Keratinocyte (primary cell): ENCODE data around the gene HERC2. TPM values are rescaled to one million over a fixed set of nuclear protein-coding genes. Genes with fewer than 3 reads are reported as not detected.
A peak's percentile ranks its signal among the peaks of the same experiment; 100 is the strongest.
"Not testable (repeated sequence)": the region's sequence is repeated elsewhere in the genome, so short reads cannot be mapped to it uniquely, and the experiment has no call there.

Source experiments
- DNase-seq: peaks from one replicate; pipeline ENCODE4 v3.0.0-alpha.2; 2011; ENCODE audit warnings: low read depth, missing footprints, low spot score
- FAIRE-seq: peaks from 2 replicates; lab custom pipeline; 2011; peaks lifted over from hg19 to GRCh38; lab: Jason Lieb, UNC
- H2AFZ ChIP-seq: 2 replicates; pipeline ENCODE4 v1.6.0; 2012; ENCODE audit warnings: low read length, control low read depth, inconsistent platforms; ENCODE audit not compliant: control insufficient read depth
- H3K27ac ChIP-seq: 2 replicates; pipeline ENCODE4 v1.5.1; 2011; ENCODE audit warnings: low read length; ENCODE audit not compliant: control insufficient read depth, insufficient read depth
- H3K27me3 ChIP-seq: 3 replicates; pipeline ENCODE4 v1.6.0; 2011; ENCODE audit warnings: low read length; ENCODE audit not compliant: control insufficient read depth, insufficient read depth; ENCODE audit errors: extremely low read depth
- H3K36me3 ChIP-seq, 2 experiments: 2 replicates in 1 of 2; 3 replicates in 1 of 2; pipeline ENCODE4 v1.5.1; 2011; ENCODE audit warnings: low read length in 2 of 2, mild to moderate bottlenecking in 1 of 2; ENCODE audit not compliant: control insufficient read depth in 2 of 2, insufficient read depth in 2 of 2; ENCODE audit errors: extremely low read depth in 1 of 2
- H3K4me1 ChIP-seq: 3 replicates; pipeline ENCODE4 v1.5.1; 2011; ENCODE audit warnings: low read length; ENCODE audit not compliant: control insufficient read depth, insufficient read depth; ENCODE audit errors: extremely low read depth
- H3K4me2 ChIP-seq: 3 replicates; pipeline ENCODE4 v1.6.0; 2011; ENCODE audit warnings: low read depth, low read length; ENCODE audit not compliant: control insufficient read depth, insufficient read depth; ENCODE audit errors: extremely low read depth
- H3K4me3 ChIP-seq, 3 experiments: fragments of 200-600 bp in 1 of 3; sonication (generic) in 1 of 3; 2 replicates in 2 of 3; 3 replicates in 1 of 3; pipeline ENCODE4 v1.5.1; 2011 to 2016; ENCODE audit warnings: low read length in 3 of 3, mild to moderate bottlenecking in 3 of 3, control low read depth in 2 of 3, inconsistent platforms in 1 of 3, low read depth in 1 of 3, mixed read lengths in 1 of 3, mixed run types in 1 of 3, moderate library complexity in 1 of 3; ENCODE audit not compliant: control insufficient read depth in 2 of 3, insufficient read depth in 2 of 3; ENCODE audit errors: extremely low read depth in 1 of 3
- H3K79me2 ChIP-seq: 2 replicates; pipeline ENCODE4 v1.6.0; 2012; ENCODE audit warnings: low read length; ENCODE audit not compliant: control insufficient read depth, insufficient read depth
- H3K9ac ChIP-seq: 3 replicates; pipeline ENCODE4 v1.6.0; 2011; ENCODE audit warnings: low read length; ENCODE audit not compliant: control insufficient read depth, insufficient read depth; ENCODE audit errors: extremely low read depth
- H3K9me1 ChIP-seq: 3 replicates; pipeline ENCODE4 v1.6.0; 2011; ENCODE audit warnings: low read length; ENCODE audit not compliant: control insufficient read depth, insufficient read depth; ENCODE audit errors: extremely low read depth
- H3K9me3 ChIP-seq: 2 replicates; pipeline ENCODE4 v1.5.1; 2012; ENCODE audit warnings: low read depth, low read length; ENCODE audit not compliant: control insufficient read depth
- H4K20me1 ChIP-seq: 3 replicates; pipeline ENCODE4 v1.6.0; 2011; ENCODE audit warnings: low read length; ENCODE audit not compliant: control insufficient read depth, insufficient read depth; ENCODE audit errors: extremely low read depth
- dilution Hi-C: fragments of 300-500 bp; cut with MboI; formaldehyde crosslinking; loops from one replicate; pipeline ENCODE4 v1.7.0; 2020; ENCODE audit warnings: low sequenced_read_pairs; ENCODE audit not compliant: extremely low pct_ligation_motif_present
- polyA minus RNA-seq, 3 experiments: library from RNA; depleted of rRNA, polyadenylated mRNA; stranded (reverse); fragments of >200 nt; gene quantifications; 1 replicate in 1 of 3; 2 replicates in 1 of 3; 3 replicates in 1 of 3; pipeline ENCODE4 v1.2.3, GENCODE V29; 2011
- polyA plus RNA-seq, 5 experiments: library from polyadenylated mRNA; depleted of rRNA in 3 of 5; stranded (reverse) in 3 of 5; stranded (forward) in 1 of 5; unstranded in 1 of 5; fragments of >200 nt; gene quantifications; 1 replicate in 1 of 5; 2 replicates in 3 of 5; 3 replicates in 1 of 5; pipeline versions ENCODE4 v1.2.1 to v1.2.3, GENCODE V29; 2011 to 2012; ENCODE audit warnings: missing spikeins in 2 of 5, low read depth in 1 of 5, low replicate concordance in 1 of 5

The HERC2 gene, protein sequence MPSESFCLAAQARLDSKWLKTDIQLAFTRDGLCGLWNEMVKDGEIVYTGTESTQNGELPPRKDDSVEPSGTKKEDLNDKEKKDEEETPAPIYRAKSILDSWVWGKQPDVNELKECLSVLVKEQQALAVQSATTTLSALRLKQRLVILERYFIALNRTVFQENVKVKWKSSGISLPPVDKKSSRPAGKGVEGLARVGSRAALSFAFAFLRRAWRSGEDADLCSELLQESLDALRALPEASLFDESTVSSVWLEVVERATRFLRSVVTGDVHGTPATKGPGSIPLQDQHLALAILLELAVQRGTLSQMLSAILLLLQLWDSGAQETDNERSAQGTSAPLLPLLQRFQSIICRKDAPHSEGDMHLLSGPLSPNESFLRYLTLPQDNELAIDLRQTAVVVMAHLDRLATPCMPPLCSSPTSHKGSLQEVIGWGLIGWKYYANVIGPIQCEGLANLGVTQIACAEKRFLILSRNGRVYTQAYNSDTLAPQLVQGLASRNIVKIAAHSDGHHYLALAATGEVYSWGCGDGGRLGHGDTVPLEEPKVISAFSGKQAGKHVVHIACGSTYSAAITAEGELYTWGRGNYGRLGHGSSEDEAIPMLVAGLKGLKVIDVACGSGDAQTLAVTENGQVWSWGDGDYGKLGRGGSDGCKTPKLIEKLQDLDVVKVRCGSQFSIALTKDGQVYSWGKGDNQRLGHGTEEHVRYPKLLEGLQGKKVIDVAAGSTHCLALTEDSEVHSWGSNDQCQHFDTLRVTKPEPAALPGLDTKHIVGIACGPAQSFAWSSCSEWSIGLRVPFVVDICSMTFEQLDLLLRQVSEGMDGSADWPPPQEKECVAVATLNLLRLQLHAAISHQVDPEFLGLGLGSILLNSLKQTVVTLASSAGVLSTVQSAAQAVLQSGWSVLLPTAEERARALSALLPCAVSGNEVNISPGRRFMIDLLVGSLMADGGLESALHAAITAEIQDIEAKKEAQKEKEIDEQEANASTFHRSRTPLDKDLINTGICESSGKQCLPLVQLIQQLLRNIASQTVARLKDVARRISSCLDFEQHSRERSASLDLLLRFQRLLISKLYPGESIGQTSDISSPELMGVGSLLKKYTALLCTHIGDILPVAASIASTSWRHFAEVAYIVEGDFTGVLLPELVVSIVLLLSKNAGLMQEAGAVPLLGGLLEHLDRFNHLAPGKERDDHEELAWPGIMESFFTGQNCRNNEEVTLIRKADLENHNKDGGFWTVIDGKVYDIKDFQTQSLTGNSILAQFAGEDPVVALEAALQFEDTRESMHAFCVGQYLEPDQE (N-terminal part only)
- polyA plus RNA-seq (12.4 to 16.2 TPM (median 14.9 TPM) in 3 replicates), polyA minus RNA-seq (33.5 to 87.8 TPM (median 54.1 TPM) in 3 replicates)
- polyA plus RNA-seq (2011; ENCODE audit: low read depth), result 48.9 TPM
- 9.5 and 14.0 TPM in 2 replicates for polyA plus RNA-seq (2011; cell fraction: cytosol; rRNA removed)
- polyA plus RNA-seq (2011; cell fraction: nucleus; rRNA removed), result 80.7 and 99.2 TPM in 2 replicates
- polyA plus RNA-seq (2012; ENCODE audit: low replicate concordance), result 18.9 and 24.6 TPM in 2 replicates
- 33.0 TPM for polyA minus RNA-seq (2011; cell fraction: cytosol; rRNA and poly(A)+ RNA removed)
- 105 and 136 TPM in 2 replicates for polyA minus RNA-seq (2011; cell fraction: nucleus; rRNA and poly(A)+ RNA removed)

DNA sequence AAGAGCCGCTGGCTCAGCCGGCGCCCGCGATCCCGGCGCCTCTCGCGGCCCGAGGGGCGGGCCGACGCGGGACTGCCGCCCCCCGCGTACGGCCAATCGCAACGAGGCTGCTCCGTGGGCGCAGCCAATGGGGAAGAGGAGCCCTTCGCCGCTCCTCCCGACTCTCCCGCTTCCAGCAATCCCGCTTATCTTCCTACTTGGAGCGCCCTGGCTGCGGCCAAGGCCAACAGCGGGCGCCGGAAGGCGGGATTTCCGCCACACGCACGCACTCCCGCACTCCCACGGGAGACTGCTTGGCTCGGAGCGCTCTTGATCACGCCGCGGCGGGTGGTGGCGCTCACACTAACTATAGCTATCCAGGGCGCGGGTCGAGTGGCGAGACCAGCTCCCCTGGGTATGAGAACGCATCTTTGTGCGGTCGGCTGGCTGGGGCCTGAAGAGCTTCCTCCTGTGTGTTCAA lies at the start of gene HERC2:
Gene HERC2, minus strand, starts transcription at position 51 of the 460 bp plus-strand sequence. CDS start 746 bp downstream, outside the sequence.
- H2AFZ ChIP-seq, H3K4me1 ChIP-seq, H3K36me3 ChIP-seq, H3K27me3 ChIP-seq, FAIRE-seq, H4K20me1 ChIP-seq, DNase-seq, H3K9me3 ChIP-seq, H3K9me1 ChIP-seq, dilution Hi-C loops, H3K27ac ChIP-seq, H3K9ac ChIP-seq: not testable (repeated sequence)
- H3K4me2 ChIP-seq, result peak within 1 kb of the TSS; percentile 22
- H3K79me2 ChIP-seq, result peaks cover 11% of the 10 kb centered on the region
- H3K4me3 ChIP-seq, result peak within 1 kb of the TSS in 1 of 3 experiments; percentile 31

DNA sequence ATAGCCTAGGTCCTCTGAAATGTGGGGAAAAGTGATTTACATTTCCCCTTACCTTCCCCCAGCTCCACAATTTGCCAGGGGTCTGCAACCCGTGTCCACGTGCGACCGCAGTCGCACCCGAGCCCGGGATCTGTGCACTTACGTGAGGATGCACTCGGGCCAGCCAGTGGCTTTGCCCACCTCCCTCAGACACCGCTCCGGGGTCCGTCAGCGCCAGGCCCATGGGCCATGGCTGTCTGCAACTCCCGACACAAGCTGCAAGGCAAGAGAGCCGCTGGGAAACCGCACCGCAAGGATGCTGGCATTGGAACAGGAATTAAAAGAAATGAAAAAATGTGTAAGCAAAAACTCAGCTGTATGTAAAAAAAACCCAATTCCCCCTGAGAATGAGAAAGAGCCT lies 43.5 kb upstream of the HERC2 start:
- H3K79me2 ChIP-seq, H4K20me1 ChIP-seq, H3K27ac ChIP-seq, H3K4me3 ChIP-seq, H3K9me1 ChIP-seq, FAIRE-seq, DNase-seq, H3K4me1 ChIP-seq, dilution Hi-C loops, H2AFZ ChIP-seq, H3K9ac ChIP-seq, H3K36me3 ChIP-seq, H3K27me3 ChIP-seq, H3K4me2 ChIP-seq, H3K9me3 ChIP-seq: not testable (repeated sequence)

DNA sequence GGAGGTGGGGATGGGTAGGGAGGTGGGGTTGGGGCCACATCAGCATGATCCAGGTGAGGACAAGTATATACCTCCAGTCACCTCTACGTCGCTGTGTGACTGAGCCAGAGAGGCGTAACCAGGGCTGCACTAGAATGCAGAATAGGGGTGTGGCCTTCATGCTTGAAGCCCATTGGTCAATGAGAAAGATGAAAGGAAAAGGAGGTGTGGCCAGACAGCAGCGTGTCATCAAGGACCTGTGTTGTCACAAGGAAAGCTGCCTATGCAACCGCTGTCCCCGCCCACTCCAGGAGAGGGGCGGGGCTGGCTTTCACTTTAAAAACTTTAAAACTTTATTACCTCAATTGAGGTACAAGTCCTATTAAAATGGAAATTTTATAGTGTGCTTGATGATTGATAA lies 36.0 kb upstream of the HERC2 start, which contains the start of gene GOLGA6L24:
Gene GOLGA6L24, minus strand, starts transcription at position 101 of the 400 bp plus-strand sequence. Its CDS starts 61 bp downstream, at position 40.
- FAIRE-seq, H3K4me3 ChIP-seq, H4K20me1 ChIP-seq, H3K27me3 ChIP-seq, H2AFZ ChIP-seq, H3K27ac ChIP-seq, H3K36me3 ChIP-seq, DNase-seq, H3K9me3 ChIP-seq, H3K9me1 ChIP-seq, H3K79me2 ChIP-seq, H3K4me2 ChIP-seq, H3K4me1 ChIP-seq, dilution Hi-C loops, H3K9ac ChIP-seq: not testable (repeated sequence)

DNA sequence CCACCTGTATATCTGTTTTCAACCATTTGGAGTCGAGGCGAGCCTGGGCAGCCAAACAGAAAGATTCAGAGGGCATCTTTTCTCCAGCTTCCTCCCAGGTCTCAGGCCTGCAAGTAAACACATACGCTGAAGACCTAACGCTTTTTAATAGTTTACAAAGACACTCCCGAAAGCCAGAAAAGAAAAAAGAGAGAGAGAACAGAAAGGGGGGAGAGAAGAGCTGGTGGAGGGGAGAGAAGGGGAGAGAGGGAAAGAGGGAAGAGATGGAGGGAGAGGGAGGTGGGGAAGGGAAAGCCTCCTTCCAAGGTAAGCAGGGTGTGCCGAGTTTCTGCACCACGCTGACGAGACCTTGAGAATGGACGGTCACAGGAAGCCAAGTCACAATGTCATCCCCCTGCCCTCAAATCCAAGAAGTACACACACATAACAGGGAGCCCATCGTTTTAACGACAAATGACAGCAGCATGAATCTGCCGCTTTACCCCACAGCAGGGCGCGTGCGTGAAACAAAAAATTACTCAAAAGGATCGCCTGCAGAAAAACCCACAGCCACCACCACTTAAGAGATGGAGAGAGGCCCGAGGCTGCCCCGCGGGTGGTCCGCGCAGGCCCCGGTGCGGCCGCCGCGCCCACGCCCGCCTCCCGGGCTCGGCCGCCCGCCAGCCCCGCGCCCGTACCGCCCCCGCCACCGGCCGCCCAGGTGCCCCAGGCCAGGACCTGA lies 461 bp downstream of the HERC2 start:
- H3K27me3 ChIP-seq, H3K9me1 ChIP-seq, H3K9me3 ChIP-seq, H3K4me1 ChIP-seq, H2AFZ ChIP-seq, H4K20me1 ChIP-seq, H3K9ac ChIP-seq, DNase-seq, dilution Hi-C loops, H3K27ac ChIP-seq, FAIRE-seq, H3K36me3 ChIP-seq: not testable (repeated sequence)
- H3K79me2 ChIP-seq, result peaks cover 15% of the 10 kb centered on the region
- peak overlapping the region; percentile 22 for H3K4me2 ChIP-seq
- peak overlapping the region in 1 of 3 experiments; percentile 31 for H3K4me3 ChIP-seq
